Fibroblast of lung (primary cell): ENCODE measurements around the gene INF2. TPM values are rescaled to one million over a fixed set of nuclear protein-coding genes. Genes with fewer than 3 reads are reported as not detected.
"Not testable (repeated sequence)": the region's sequence is repeated elsewhere in the genome, so short reads cannot be mapped to it uniquely, and the experiment has no call there.

ENCODE experiments used
- DNase-seq, 2 donors: peaks; one replicate each; pipeline versions ENCODE4 v3.0.0 to v3.0.0-alpha.2; 2010; ENCODE audit warnings: low read depth in 2 of 2
- H2AFZ ChIP-seq: 2 replicates; pipeline ENCODE4 v1.5.1; 2012; ENCODE audit warnings: low read length, control low read depth, inconsistent platforms
- H3K27ac ChIP-seq: 2 replicates; pipeline ENCODE4 v1.5.1; 2011; ENCODE audit warnings: low read length, control low read depth; ENCODE audit not compliant: insufficient read depth
- H3K27me3 ChIP-seq: 2 replicates; pipeline ENCODE4 v1.5.1; 2011; ENCODE audit warnings: mild to moderate bottlenecking, low read length; ENCODE audit not compliant: control insufficient read depth, insufficient read depth
- H3K36me3 ChIP-seq: 2 replicates; pipeline ENCODE4 v1.5.1; 2011; ENCODE audit warnings: low read length; ENCODE audit not compliant: control insufficient read depth, insufficient read depth
- H3K4me1 ChIP-seq: 2 replicates; pipeline ENCODE4 v1.5.1; 2011; ENCODE audit warnings: low read length; ENCODE audit not compliant: control insufficient read depth, insufficient read depth; ENCODE audit errors: extremely low read depth
- H3K4me2 ChIP-seq: 2 replicates; pipeline ENCODE4 v1.5.1; 2011; ENCODE audit warnings: low read length, control low read depth; ENCODE audit not compliant: insufficient read depth; ENCODE audit errors: extremely low read depth
- H3K4me3 ChIP-seq, 4 experiments: fragments of 200-600 bp in 1 of 4; sonication (generic) in 1 of 4; replicated peaks in 1 of 4; 2 replicates each; pipeline ENCODE4 v1.5.1; 2011 to 2016; ENCODE audit warnings: low read length in 4 of 4, low read depth in 3 of 4, mild to moderate bottlenecking in 3 of 4, control low read depth in 2 of 4, inconsistent platforms in 1 of 4, mixed read lengths in 1 of 4; ENCODE audit not compliant: insufficient read depth in 1 of 4; ENCODE audit errors: control extremely low read depth in 1 of 4
- H3K79me2 ChIP-seq: 2 replicates; pipeline ENCODE4 v1.5.1; 2012; ENCODE audit warnings: mild to moderate bottlenecking, low read length, inconsistent platforms; ENCODE audit not compliant: control insufficient read depth, insufficient read depth
- H3K9ac ChIP-seq: 2 replicates; pipeline ENCODE4 v1.5.1; 2011; ENCODE audit warnings: mild to moderate bottlenecking, low read length, control low read depth; ENCODE audit not compliant: insufficient read depth
- H3K9me3 ChIP-seq: 2 replicates; pipeline ENCODE4 v1.5.1; 2012; ENCODE audit warnings: low read depth, low read length; ENCODE audit not compliant: control insufficient read depth, insufficient read depth
- H4K20me1 ChIP-seq: 2 replicates; pipeline ENCODE4 v1.5.1; 2011; ENCODE audit warnings: low read length; ENCODE audit not compliant: control insufficient read depth, insufficient read depth; ENCODE audit errors: extremely low read depth
- EZH2 ChIP-seq: IDR thresholded peaks from 2 replicates; pipeline ENCODE4 v1.5.1; 2012; ENCODE audit warnings: low read length, control low read depth, mild to moderate bottlenecking; ENCODE audit errors: missing control alignments
- polyA plus RNA-seq, 2 donors: library from polyadenylated mRNA; depleted of rRNA in 1 of 2; stranded (reverse) in 1 of 2; unstranded in 1 of 2; fragments of >200 nt; gene quantifications; 2 replicates each; pipeline ENCODE4 v1.2.1, GENCODE V29; 2011 to 2012; ENCODE audit warnings: missing spikeins in 1 of 2
- total RNA-seq: library from RNA; depleted of rRNA; stranded (reverse); fragments of >200 nt; gene quantifications from 2 replicates; pipeline ENCODE4 v1.2.1, GENCODE V29; 2014
- TF ChIP-seq, protein P1 (sequence below), 2 donors: IDR thresholded peaks in 1 of 2; conservative IDR thresholded peaks in 1 of 2; 1 replicate in 1 of 2; 2 replicates in 1 of 2; pipeline ENCODE4 v1.5.1; 2011 to 2012; ENCODE audit warnings: low read length in 2 of 2, control low read depth in 1 of 2, inconsistent platforms in 1 of 2, low read depth in 1 of 2, mild to moderate bottlenecking in 1 of 2

INF2 gene
- total and polyA plus RNA-seq, 2 donors (not counting 1 experiment from before 2014, with no cell fraction given), result 19.8 to 50.9 TPM

DNA sequence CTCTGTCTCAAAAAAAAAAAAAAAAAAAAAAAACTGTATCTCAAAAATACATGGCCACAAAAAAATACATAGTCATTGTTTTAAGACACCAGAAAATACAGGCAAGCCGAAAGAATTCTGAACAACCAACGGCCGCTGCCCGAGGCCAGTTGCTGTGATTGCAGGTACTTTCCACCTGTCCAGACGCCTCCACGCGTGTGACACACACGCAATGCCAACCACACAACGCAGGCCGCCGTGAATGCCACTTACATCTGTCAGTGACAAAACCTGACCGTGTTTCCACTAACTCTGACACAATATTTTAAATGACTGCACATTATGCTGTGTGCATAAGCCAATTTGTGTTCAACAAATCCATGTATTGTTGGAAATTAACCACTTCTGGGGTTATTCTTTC, 22.4 kb upstream of the INF2 start:
- Histone ChIP-seq H3K9me3 (no peaks in the 10 kb centered on the region), H4K20me1 (no peaks in the 10 kb centered on the region), H3K9ac (no peak overlapping the region), H3K27ac (no peak overlapping the region), H3K4me3 (no peak overlapping the region), H3K36me3 (no peaks in the 10 kb centered on the region), H3K27me3 (no peaks in the 10 kb centered on the region), H3K4me1 (no peaks in the 10 kb centered on the region), H3K79me2 (no peaks in the 10 kb centered on the region), H2AFZ (no peak overlapping the region), H3K4me2 (no peak overlapping the region)
- TF ChIP-seq, protein P1, sequence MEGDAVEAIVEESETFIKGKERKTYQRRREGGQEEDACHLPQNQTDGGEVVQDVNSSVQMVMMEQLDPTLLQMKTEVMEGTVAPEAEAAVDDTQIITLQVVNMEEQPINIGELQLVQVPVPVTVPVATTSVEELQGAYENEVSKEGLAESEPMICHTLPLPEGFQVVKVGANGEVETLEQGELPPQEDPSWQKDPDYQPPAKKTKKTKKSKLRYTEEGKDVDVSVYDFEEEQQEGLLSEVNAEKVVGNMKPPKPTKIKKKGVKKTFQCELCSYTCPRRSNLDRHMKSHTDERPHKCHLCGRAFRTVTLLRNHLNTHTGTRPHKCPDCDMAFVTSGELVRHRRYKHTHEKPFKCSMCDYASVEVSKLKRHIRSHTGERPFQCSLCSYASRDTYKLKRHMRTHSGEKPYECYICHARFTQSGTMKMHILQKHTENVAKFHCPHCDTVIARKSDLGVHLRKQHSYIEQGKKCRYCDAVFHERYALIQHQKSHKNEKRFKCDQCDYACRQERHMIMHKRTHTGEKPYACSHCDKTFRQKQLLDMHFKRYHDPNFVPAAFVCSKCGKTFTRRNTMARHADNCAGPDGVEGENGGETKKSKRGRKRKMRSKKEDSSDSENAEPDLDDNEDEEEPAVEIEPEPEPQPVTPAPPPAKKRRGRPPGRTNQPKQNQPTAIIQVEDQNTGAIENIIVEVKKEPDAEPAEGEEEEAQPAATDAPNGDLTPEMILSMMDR (conservative IDR thresholded peaks at IDR 0.05 in 1 of 2, IDR thresholded peaks at IDR 0.05 in 1 of 2; ENCODE audit: low read depth in 1 of 2, low read length in 2 of 2), result no peak
- no peak for TF ChIP-seq EZH2
- DNase-seq, result no peak

DNA sequence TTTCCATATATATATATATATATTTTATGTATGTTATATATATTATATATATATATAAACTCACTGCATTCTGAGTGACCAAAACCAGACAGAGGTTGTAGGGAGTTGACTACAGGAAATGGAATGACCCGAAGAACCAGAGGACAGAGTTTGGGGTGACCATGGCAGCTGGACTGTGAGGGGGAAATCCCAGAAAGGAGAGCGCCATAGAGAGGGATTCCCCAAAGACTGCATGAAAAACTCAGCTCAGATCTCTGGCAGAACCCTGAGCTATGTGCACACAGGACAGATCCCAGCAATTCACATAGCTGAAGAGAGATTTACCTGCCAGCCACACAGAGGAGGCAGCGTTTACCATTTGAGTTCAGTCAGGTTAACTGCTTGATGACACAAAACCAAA, 19.7 kb upstream of the INF2 start:
- no peak for DNase-seq
- Histone ChIP-seq H3K9me3 (no peaks in the 10 kb centered on the region), H3K4me1 (no peaks in the 10 kb centered on the region), H3K4me3 (no peak overlapping the region), H3K9ac (no peak overlapping the region), H3K27me3 (no peaks in the 10 kb centered on the region), H4K20me1 (no peaks in the 10 kb centered on the region), H3K27ac (no peak overlapping the region), H3K4me2 (no peak overlapping the region), H3K36me3 (no peaks in the 10 kb centered on the region), H2AFZ (no peak overlapping the region), H3K79me2 (no peaks in the 10 kb centered on the region)
- TF ChIP-seq, protein P1 (conservative IDR thresholded peaks at IDR 0.05 in 1 of 2, IDR thresholded peaks at IDR 0.05 in 1 of 2; ENCODE audit: low read depth in 1 of 2, low read length in 2 of 2), result no peak
- no peak for TF ChIP-seq EZH2

DNA sequence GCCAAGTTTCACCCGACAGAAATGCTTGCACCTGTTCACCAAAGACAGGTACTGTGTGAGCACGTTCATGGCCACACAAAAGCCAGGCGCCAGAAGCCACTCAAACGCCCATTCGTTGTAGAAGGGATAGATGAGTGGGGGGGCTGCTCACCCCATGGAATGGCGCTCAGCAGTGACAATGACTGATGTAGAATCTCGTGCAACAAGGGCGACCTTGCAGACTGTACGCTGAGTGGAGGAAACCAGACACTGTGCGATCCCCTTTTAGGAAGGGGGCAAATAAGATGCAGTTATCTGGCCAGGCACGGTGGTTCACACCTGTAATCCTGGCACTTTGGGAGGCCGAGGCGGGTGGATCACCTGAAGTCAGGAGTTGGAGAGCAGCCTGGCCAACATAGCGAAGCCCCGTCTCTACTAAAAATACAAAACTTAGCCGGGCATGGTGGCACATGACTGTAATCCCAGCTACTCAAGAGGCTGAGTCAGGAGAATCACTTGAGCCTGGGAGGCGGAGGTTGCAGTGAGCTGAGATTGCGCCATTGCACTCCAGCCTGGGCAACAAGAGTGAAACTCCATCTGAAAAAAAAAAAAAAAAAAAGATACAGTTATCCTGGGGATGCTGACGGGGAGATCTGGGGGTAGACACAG, 18.0 kb upstream of the INF2 start:
- H3K79me2 ChIP-seq, H3K27me3 ChIP-seq, H3K9ac ChIP-seq, DNase-seq, H2AFZ ChIP-seq, H3K4me1 ChIP-seq, H4K20me1 ChIP-seq, H3K27ac ChIP-seq, H3K4me2 ChIP-seq, H3K9me3 ChIP-seq, H3K4me3 ChIP-seq, H3K36me3 ChIP-seq: not testable (repeated sequence)

DNA sequence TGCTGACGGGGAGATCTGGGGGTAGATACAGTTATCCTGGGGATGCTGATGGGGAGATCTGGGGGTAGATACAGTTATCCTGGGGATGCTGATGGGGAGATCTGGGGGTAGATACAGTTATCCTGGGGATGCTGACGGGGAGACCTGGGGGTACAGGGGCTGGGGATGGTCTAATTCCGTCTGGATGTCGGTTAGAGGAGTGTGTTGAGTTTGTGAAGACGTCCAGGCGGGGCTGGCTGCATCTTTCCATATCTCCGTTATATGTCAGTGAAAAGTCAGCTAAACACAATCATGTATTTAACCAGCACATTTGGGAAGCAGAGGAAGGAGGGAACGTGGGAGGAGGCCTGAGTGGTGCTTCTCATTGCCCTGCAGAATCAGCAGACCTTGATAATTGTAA, 17.3 kb upstream of the INF2 start:
- H2AFZ ChIP-seq, H3K27ac ChIP-seq, H3K79me2 ChIP-seq, H3K9ac ChIP-seq, H3K4me2 ChIP-seq, H3K4me3 ChIP-seq, H4K20me1 ChIP-seq, H3K27me3 ChIP-seq, H3K4me1 ChIP-seq, DNase-seq, H3K36me3 ChIP-seq, H3K9me3 ChIP-seq: not testable (repeated sequence)
